H9 (cell line): ENCODE results near the gene TLX1. TPM values are rescaled to one million over a fixed set of nuclear protein-coding genes. Genes with fewer than 3 reads are reported as not detected.

Source experiments
- DNase-seq: peaks from one replicate; pipeline ENCODE4 v3.0.0-alpha.2; 2017
- H2AFZ ChIP-seq: one replicate; pipeline ENCODE4 v1.6.1; 2013; ENCODE audit warnings: mild to moderate bottlenecking, low read length, control low read depth, moderate library complexity
- H2AK5ac ChIP-seq: 2 replicates; pipeline ENCODE4 v1.6.1; 2013; ENCODE audit warnings: low read length, control low read depth, mixed read lengths; ENCODE audit not compliant: insufficient read length
- H2BK120ac ChIP-seq: one replicate; pipeline ENCODE4 v1.6.1; 2013; ENCODE audit warnings: low read depth, mild to moderate bottlenecking, low read length, control low read depth, inconsistent platforms; ENCODE audit not compliant: poor library complexity, severe bottlenecking
- H2BK12ac ChIP-seq: 2 replicates; pipeline ENCODE4 v1.6.1; 2013; ENCODE audit warnings: low read length, control low read depth, mixed read lengths, low read depth; ENCODE audit not compliant: insufficient read length
- H2BK15ac ChIP-seq: 2 replicates; pipeline ENCODE4 v1.6.1; 2013; ENCODE audit warnings: low read depth, low read length, control low read depth
- H2BK20ac ChIP-seq: one replicate; pipeline ENCODE4 v1.6.1; 2013; ENCODE audit warnings: low read depth, mild to moderate bottlenecking, low read length, control low read depth, inconsistent platforms; ENCODE audit not compliant: poor library complexity, severe bottlenecking
- H2BK5ac ChIP-seq: 2 replicates; pipeline ENCODE4 v1.6.1; 2013; ENCODE audit warnings: low read length, control low read depth, mixed read lengths; ENCODE audit not compliant: insufficient read length
- H3K14ac ChIP-seq: 2 replicates; pipeline ENCODE4 v1.6.1; 2013; ENCODE audit warnings: low read length, control low read depth; ENCODE audit not compliant: insufficient read depth
- H3K18ac ChIP-seq: 2 replicates; pipeline ENCODE4 v1.6.1; 2013; ENCODE audit warnings: low read depth, mild to moderate bottlenecking, mixed read lengths, low read length, control low read depth; ENCODE audit not compliant: insufficient read length
- H3K23ac ChIP-seq: 2 replicates; pipeline ENCODE4 v1.6.1; 2013; ENCODE audit warnings: low read length, control low read depth, mixed read lengths, low read depth; ENCODE audit not compliant: insufficient read length
- H3K23me2 ChIP-seq: 2 replicates; pipeline ENCODE4 v1.6.1; 2013; ENCODE audit warnings: low read depth, mild to moderate bottlenecking, mixed read lengths, low read length, control low read depth; ENCODE audit not compliant: insufficient read length, poor library complexity, severe bottlenecking
- H3K27ac ChIP-seq: 2 replicates; pipeline ENCODE4 v1.5.1; 2013; ENCODE audit warnings: low read length, control low read depth, mixed read lengths, low read depth; ENCODE audit not compliant: insufficient read length
- H3K27me3 ChIP-seq: 2 replicates; pipeline ENCODE4 v1.6.1; 2013; ENCODE audit warnings: low read length, control low read depth, inconsistent platforms; ENCODE audit not compliant: insufficient read depth
- H3K4ac ChIP-seq: 2 replicates; pipeline ENCODE4 v1.6.1; 2013; ENCODE audit warnings: low read depth, mild to moderate bottlenecking, control low read depth, inconsistent platforms, low read length, moderate library complexity
- H3K4me1 ChIP-seq: 2 replicates; pipeline ENCODE4 v1.6.1; 2013; ENCODE audit warnings: low read length, control low read depth, inconsistent platforms; ENCODE audit not compliant: insufficient read depth
- H3K4me2 ChIP-seq: 2 replicates; pipeline ENCODE4 v1.6.1; 2013; ENCODE audit warnings: low read length, control low read depth, mixed read lengths; ENCODE audit not compliant: insufficient read length, insufficient read depth
- H3K56ac ChIP-seq: 2 replicates; pipeline ENCODE4 v1.6.1; 2013; ENCODE audit warnings: low read depth, mild to moderate bottlenecking, mixed read lengths, low read length, control low read depth; ENCODE audit not compliant: insufficient read length
- H3K79me1 ChIP-seq: 2 replicates; pipeline ENCODE4 v1.6.1; 2013; ENCODE audit warnings: low read depth, mild to moderate bottlenecking, moderate library complexity, low read length, control low read depth, inconsistent platforms; ENCODE audit not compliant: insufficient read depth, poor library complexity, severe bottlenecking
- H3K79me2 ChIP-seq: 2 replicates; pipeline ENCODE4 v1.6.1; 2013; ENCODE audit warnings: low read length, control low read depth, inconsistent platforms; ENCODE audit not compliant: insufficient read depth
- H3K9ac ChIP-seq: 2 replicates; pipeline ENCODE4 v1.6.1; 2013; ENCODE audit warnings: low read length, control low read depth, mixed read lengths; ENCODE audit not compliant: insufficient read length; ENCODE audit errors: extremely low read depth
- H3K9me3 ChIP-seq: one replicate; pipeline ENCODE4 v1.6.1; 2013; ENCODE audit warnings: low read depth, low read length, inconsistent platforms; ENCODE audit not compliant: control insufficient read depth
- H3T11ph ChIP-seq: one replicate; pipeline ENCODE4 v1.6.1; 2013; ENCODE audit warnings: mild to moderate bottlenecking, low read length, control low read depth, inconsistent platforms
- H4K20me1 ChIP-seq: one replicate; pipeline ENCODE4 v1.6.1; 2013; ENCODE audit not compliant: control insufficient read depth, insufficient read length, insufficient read depth
- H4K5ac ChIP-seq: 2 replicates; pipeline ENCODE4 v1.6.1; 2013; ENCODE audit warnings: low read depth, mild to moderate bottlenecking, mixed read lengths, low read length, control low read depth; ENCODE audit not compliant: insufficient read length
- H4K8ac ChIP-seq: replicated peaks from 2 replicates; pipeline ENCODE4 v1.6.1; 2013; ENCODE audit warnings: low read length, control low read depth, mixed read lengths, low read depth; ENCODE audit not compliant: insufficient read length
- H4K91ac ChIP-seq: 2 replicates; pipeline ENCODE4 v1.6.1; 2013; ENCODE audit warnings: low read depth, mild to moderate bottlenecking, moderate library complexity, mixed read lengths, low read length, control low read depth; ENCODE audit not compliant: insufficient read length
- H3K27ac Mint-ChIP-seq, 3 experiments: 2 replicates in 2 of 3; 3 replicates in 1 of 3; pipeline ENCODE4 v1.8.0; 2020 to 2021; ENCODE audit warnings: mixed read lengths in 3 of 3, mild to moderate bottlenecking in 1 of 3, moderate library complexity in 1 of 3
- H3K27me3 Mint-ChIP-seq: 2 replicates; pipeline ENCODE4 v1.8.0; 2021; ENCODE audit warnings: low read depth, mild to moderate bottlenecking, moderate library complexity, mixed read lengths
- H3K36me3 Mint-ChIP-seq, 3 experiments: 2 replicates in 2 of 3; 3 replicates in 1 of 3; pipeline ENCODE4 v1.8.0; 2020 to 2021; ENCODE audit warnings: low read depth in 3 of 3, mixed read lengths in 3 of 3; ENCODE audit not compliant: insufficient read depth in 1 of 3
- H3K4me1 Mint-ChIP-seq, 2 experiments: 2 replicates each; pipeline ENCODE4 v1.8.0; 2020; ENCODE audit warnings: mixed read lengths in 2 of 2
- H3K4me3 Mint-ChIP-seq, 2 experiments: 2 replicates in 1 of 2; 3 replicates in 1 of 2; pipeline ENCODE4 v1.8.0; 2020 to 2021; ENCODE audit warnings: mild to moderate bottlenecking in 2 of 2, mixed read lengths in 2 of 2, moderate library complexity in 1 of 2
- H3K9me3 Mint-ChIP-seq, 2 experiments: 2 replicates in 1 of 2; 3 replicates in 1 of 2; pipeline ENCODE4 v1.8.0; 2020; ENCODE audit warnings: mild to moderate bottlenecking in 2 of 2, mixed read lengths in 2 of 2, moderate library complexity in 1 of 2
- CTCF ChIP-seq: fragments of 200-600 bp; sonication (generic); conservative IDR thresholded peaks from 3 replicates; pipeline ENCODE4 v1.8.0; 2021; ENCODE audit warnings: antibody characterized with exemption, mild to moderate bottlenecking
- WGBS: extraction: QIAGEN DNeasy Blood & Tissue Kit; methylation state at CpG from one replicate; pipeline ENCODE4 v1.1.7; 2013; ENCODE audit warnings: missing lambda C conversion rate, low lambda C conversion rate, mixed read lengths; ENCODE audit not compliant: insufficient read length; ENCODE audit errors: extremely low coverage; 5-methylcytosine and 5-hydroxymethylcytosine counted together
- total RNA-seq: library from RNA; stranded (reverse); gene quantifications from 2 replicates; pipeline ENCODE4 v1.2.1, GENCODE V29; 2021

TLX1 gene
- total RNA-seq, 1 experiment from 2014 or later = not detected

GRCh38 chr10:101140950-101141615, 10.0 kb downstream of the TLX1 start:
- TF ChIP-seq CTCF = no peak
- Mint-ChIP-seq H3K27ac (no peak overlapping the region), H3K36me3 (no peaks in the 10 kb centered on the region; a peak in 3 of 7 replicates), H3K4me3 (no peak overlapping the region), H3K27me3 (peaks cover 100% of the 10 kb centered on the region), H3K9me3 (peaks cover 4% of the 10 kb centered on the region in 2 experiments; a peak in 3 of 5 replicates), H3K4me1 (peaks cover 2 to 15% of the 10 kb centered on the region in 2 experiments)
- H4K91ac ChIP-seq = no peak overlapping the region
- no peaks in the 10 kb centered on the region for H3K79me2 ChIP-seq
- no peak overlapping the region for H2BK120ac ChIP-seq
- H4K5ac ChIP-seq = no peak overlapping the region
- H3K4ac ChIP-seq = no peak overlapping the region
- H2BK15ac ChIP-seq = no peak overlapping the region
- no peak overlapping the region for H3K56ac ChIP-seq
- H3K14ac ChIP-seq = no peak overlapping the region; the same call in 1 of the 2 replicates
- H3K79me1 ChIP-seq = no peaks in the 10 kb centered on the region
- H3K23ac ChIP-seq = no peak overlapping the region
- H2BK5ac ChIP-seq = no peak overlapping the region
- H3K27me3 ChIP-seq = peaks cover 99% of the 10 kb centered on the region
- no peak overlapping the region for H2BK12ac ChIP-seq
- H3K9ac ChIP-seq = no peak overlapping the region
- no peak overlapping the region for H2BK20ac ChIP-seq
- no peaks in the 10 kb centered on the region for H3K9me3 ChIP-seq
- H4K8ac ChIP-seq = no peak overlapping the region
- H3K18ac ChIP-seq = no peak overlapping the region
- H4K20me1 ChIP-seq = no peaks in the 10 kb centered on the region
- H3K4me1 ChIP-seq = no peaks in the 10 kb centered on the region
- no peak overlapping the region for H2AK5ac ChIP-seq
- no CpG with 5 or more reads among the region's 8 CpGs for WGBS
- DNase-seq = no peak
- no peak overlapping the region for H3T11ph ChIP-seq
- no peak overlapping the region for H3K4me2 ChIP-seq
- H3K23me2 ChIP-seq = no peaks in the 10 kb centered on the region
- H2AFZ ChIP-seq = no peak overlapping the region
- no peak overlapping the region for H3K27ac ChIP-seq
